ENCODE data around the gene PANK3.

DNA sequence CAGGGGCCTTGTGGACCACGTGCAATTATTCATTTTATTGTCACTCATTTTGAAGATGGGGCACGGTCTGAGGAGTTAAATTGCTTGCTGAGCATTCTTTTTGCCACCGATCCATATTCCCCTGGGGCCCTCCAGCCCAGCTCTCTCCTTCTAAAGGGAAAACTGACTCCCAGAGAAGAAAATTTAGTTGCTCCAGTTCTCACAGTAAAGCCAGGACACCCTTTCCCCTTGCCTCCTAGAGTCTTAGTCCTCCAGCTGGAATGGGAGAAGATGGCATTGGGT, 1.0 kb upstream of the PANK3 start:
- TF ChIP-seq EZH2 (IDR thresholded peaks at IDR 0.05; ENCODE audit: insufficient read depth, poor library complexity, severe bottlenecking) = no peak
- TF ChIP-seq EZH2phosphoT487 (IDR thresholded peaks at IDR 0.05; ENCODE audit: insufficient read depth, low read depth) = no peak
